ENCODE results near the gene EHMT1. TPM values are rescaled to one million over a fixed set of nuclear protein-coding genes. Genes with fewer than 3 reads are reported as not detected.

EHMT1 gene
- total and polyA plus RNA-seq, 2 of the 13 experiments (the other 11 are each of a cell fraction or from before 2014, with no cell fraction given) = 23.0 to 27.1 TPM

DNA sequence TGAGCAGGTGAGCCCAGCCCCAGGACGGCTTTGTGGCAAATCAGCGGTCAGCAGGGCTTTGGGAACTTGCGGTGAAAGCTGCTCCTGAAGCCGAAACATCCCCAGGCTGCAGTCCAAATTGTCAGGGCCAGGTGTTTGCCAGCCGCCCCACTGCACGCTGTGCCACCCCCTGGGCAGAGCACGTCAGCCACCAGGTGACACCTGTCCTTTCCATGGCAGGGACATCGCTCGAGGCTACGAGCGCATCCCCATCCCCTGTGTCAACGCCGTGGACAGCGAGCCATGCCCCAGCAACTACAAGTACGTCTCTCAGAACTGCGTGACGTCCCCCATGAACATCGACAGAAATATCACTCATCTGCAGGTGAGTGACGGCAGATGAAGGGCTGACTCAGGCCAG is 194.4 kb downstream of the EHMT1 start:
- ChIA-PET POLR2A (no interaction called here), CTCF (ENCODE audit: low intra/inter-chr PET ratio, low total read pairs) (no interaction called here)
- no peak overlapping the region for H3K9ac ChIP-seq (ENCODE audit: insufficient read depth, low read depth, low read length)
- H3K27me3 ChIP-seq (ENCODE audit: control insufficient read depth in 1 of 2, insufficient read depth in 2 of 2, low read length in 2 of 2) = no peaks in the 10 kb centered on the region
- H2AFZ ChIP-seq (ENCODE audit: low read length) = no peak overlapping the region
- H3K36me3 ChIP-seq (replicated peaks in 1 of 2; ENCODE audit: control insufficient read depth in 1 of 2, insufficient read depth in 2 of 2, low read length in 2 of 2) = peaks cover 29 to 44% of the 10 kb centered on the region in 2 experiments; a peak in 4 of 5 replicates
- ATAC-seq (no peak), FAIRE-seq (no peak), DNase-seq (ENCODE audit: low spot score) (no peak)
- no peak overlapping the region for H3K4me2 ChIP-seq (ENCODE audit: low read depth, low read length)
- no peaks in the 10 kb centered on the region for H4K20me1 ChIP-seq (ENCODE audit: insufficient read depth, low read length)
- TF ChIP-seq ZNF878 (CRISPR knock-in tag; IDR thresholded peaks at IDR 0.05) = no peak
- TF ChIP-seq, protein P1, sequence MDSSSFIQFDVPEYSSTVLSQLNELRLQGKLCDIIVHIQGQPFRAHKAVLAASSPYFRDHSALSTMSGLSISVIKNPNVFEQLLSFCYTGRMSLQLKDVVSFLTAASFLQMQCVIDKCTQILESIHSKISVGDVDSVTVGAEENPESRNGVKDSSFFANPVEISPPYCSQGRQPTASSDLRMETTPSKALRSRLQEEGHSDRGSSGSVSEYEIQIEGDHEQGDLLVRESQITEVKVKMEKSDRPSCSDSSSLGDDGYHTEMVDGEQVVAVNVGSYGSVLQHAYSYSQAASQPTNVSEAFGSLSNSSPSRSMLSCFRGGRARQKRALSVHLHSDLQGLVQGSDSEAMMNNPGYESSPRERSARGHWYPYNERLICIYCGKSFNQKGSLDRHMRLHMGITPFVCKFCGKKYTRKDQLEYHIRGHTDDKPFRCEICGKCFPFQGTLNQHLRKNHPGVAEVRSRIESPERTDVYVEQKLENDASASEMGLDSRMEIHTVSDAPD (CRISPR knock-in tag; IDR thresholded peaks at IDR 0.05) = no peak
- TF ChIP-seq NFRKB (IDR thresholded peaks at IDR 0.05) = no peak
- TF ChIP-seq ZFX (CRISPR knock-in tag; IDR thresholded peaks at IDR 0.05; ENCODE audit: low read depth) = no peak
- no peak for TF ChIP-seq ATRX (CRISPR knock-in tag; IDR thresholded peaks at IDR 0.05; ENCODE audit: borderline replicate concordance)
- no peak for TF ChIP-seq FIP1L1 (IDR thresholded peaks at IDR 0.05; ENCODE audit: borderline replicate concordance, insufficient read depth, low read depth, low read length)
- no peak for TF ChIP-seq MTF2 (CRISPR knock-in tag; IDR thresholded peaks at IDR 0.05; ENCODE audit: borderline replicate concordance)
- no peak for TF ChIP-seq ZNF552 (CRISPR knock-in tag; IDR thresholded peaks at IDR 0.05; ENCODE audit: borderline replicate concordance)
- no peak for TF ChIP-seq ZSCAN12 (CRISPR knock-in tag; IDR thresholded peaks at IDR 0.05)
- TF ChIP-seq ZNF816 (CRISPR knock-in tag; IDR thresholded peaks at IDR 0.05; ENCODE audit: borderline replicate concordance) = no peak
- no peak for TF ChIP-seq NBN (conservative IDR thresholded peaks at IDR 0.05)
- TF ChIP-seq RORA (CRISPR knock-in tag; IDR thresholded peaks at IDR 0.05) = no peak
- no peak for TF ChIP-seq BCLAF1 (IDR thresholded peaks at IDR 0.05)
- no peak for TF ChIP-seq SSRP1 (CRISPR knock-in tag; IDR thresholded peaks at IDR 0.05)
- no peak for TF ChIP-seq ZNF749 (CRISPR knock-in tag; IDR thresholded peaks at IDR 0.05; ENCODE audit: borderline replicate concordance)
- TF ChIP-seq SUZ12 (IDR thresholded peaks at IDR 0.05; ENCODE audit: low read depth, low read length) = no peak
- intact Hi-C loops (cut with micrococcal nuclease; ENCODE audit: unreplicated experiment) (no loop called here), in situ Hi-C loops (cut with HindIII; ENCODE audit: extremely low pct_ligation_motif_present, low pct_unique_long_range_greater_than_20kb) (no loop called here)
- H3K9me3 ChIP-seq (ENCODE audit: low read length) = no peaks in the 10 kb centered on the region
- no TSS peak for BruUV-seq (replicated peaks)
- H3K4me3 ChIP-seq (replicated peaks in 1 of 3; ENCODE audit: insufficient read depth in 1 of 3, low read depth in 2 of 3, low read length in 3 of 3) = no peak overlapping the region
- 97% methylated on average over 15 of the region's 19 CpGs for WGBS (ENCODE audit: low lambda C conversion rate)
- no peaks in the 10 kb centered on the region for H3K4me1 ChIP-seq (ENCODE audit: insufficient read depth, low read length)
- no peaks in the 10 kb centered on the region for H3K79me2 ChIP-seq (ENCODE audit: insufficient read depth, low read length)
- H3K27ac ChIP-seq (ENCODE audit: extremely low read length, insufficient read depth, low read length) = no peak overlapping the region

Measured in HepG2 (cell line).